ENCODE measurements around the gene COA6.

COA6 gene, protein sequence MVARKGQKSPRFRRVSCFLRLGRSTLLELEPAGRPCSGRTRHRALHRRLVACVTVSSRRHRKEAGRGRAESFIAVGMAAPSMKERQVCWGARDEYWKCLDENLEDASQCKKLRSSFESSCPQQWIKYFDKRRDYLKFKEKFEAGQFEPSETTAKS

GRCh38 chr1:234373064-234373958 is at the start of gene COA6:
COA6 (plus strand) TSS chr1:234373456; CDS start chr1:234373467, 11 bp downstream.
- peak; percentile 98 for DNase-seq

DNA sequence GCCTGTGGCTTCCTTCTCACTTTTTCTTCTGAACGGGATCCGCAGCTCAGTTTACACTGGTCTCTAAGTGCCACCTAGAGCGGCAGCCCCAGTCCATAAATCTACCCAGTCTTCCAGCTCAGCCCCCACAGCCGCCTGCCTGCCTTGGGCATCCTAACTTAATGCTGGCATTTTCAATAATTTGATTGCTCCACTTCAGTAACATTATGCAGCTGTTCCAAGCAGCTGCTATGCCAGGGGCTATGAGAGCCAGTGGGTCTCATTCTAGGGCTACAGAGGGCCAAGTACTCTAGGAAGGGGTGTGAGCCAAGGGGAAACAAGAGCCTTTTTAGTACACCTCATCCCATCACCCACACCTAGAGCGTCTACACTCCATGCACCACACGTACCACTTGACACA is 48.4 kb upstream of the COA6 start:
- no peak for DNase-seq

GRCh38 chr1:234325878-234326496 is 47.3 kb upstream of the COA6 start:
- DNase-seq, result no peak

DNA sequence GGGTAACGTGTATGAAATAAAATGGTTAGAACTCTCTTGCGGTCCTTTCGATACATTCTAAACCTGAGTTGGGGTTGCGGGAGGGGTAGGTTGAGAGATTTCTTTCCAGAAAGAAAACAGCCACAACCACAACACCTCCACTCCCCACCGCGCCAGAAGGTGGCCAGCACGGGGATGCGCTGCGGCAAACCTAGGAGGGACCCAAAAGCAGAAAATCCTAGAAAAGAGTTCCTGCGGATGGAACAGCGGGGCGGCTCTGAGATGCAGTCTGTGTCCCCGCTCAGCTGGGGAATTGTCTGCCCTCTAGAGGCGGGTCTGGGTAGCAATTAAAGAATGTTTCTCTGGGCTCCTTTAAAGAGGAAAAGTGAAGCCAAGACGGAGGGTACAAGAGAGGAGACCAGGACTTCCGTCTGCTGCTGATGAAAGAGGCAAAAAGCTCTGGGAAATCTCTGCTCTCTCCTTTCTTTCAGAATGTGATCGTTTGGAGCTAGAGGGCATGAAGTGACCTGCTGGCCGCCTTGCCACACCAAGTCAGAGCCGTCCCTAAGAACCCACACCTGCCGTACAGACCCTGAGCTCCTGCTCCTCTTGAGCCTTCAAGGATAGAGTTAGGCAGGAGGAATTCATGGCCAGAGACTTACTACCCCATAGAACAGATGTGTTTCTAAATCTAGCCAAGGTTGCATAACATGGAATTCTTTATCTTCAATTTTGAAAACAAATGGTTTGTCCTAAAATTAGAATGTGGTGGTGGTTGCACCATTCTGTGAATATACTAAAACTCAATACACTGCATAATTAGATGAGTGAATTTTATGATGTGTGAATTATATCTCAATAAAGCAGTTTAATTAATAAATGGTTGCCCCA is 46.5 kb upstream of the COA6 start:
- peak; percentile 65 for DNase-seq

DNA sequence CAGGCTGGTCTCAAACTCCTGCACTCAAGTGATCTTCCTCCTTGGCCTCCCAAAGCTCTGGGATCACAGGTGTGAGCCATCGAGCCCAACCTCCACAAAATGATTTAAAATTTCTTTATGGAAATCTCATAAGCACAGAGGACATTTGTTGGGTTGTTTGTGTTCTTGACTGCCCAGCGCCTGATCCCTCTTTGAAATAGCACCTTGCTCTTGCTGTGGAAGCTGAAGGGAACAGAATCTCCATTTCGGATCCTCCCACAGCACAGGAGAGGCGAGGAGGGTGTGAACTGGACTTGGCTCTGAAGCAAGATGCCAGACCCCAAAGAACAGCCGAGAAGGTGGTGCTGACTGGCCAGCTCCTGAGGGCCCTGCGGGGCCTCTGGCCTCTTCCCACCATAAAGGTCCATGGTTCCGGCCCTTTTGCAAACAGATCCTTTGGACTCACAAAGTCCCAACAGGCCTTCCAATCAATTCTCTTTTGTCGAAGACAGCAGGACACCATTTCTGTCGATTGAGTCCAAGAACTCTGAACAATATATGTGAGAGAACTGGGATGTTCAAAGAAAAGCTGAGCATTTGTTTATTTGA is 45.6 kb upstream of the COA6 start:
- no peak for DNase-seq

GRCh38 chr1:234330843-234331215 is 42.4 kb upstream of the COA6 start:
- DNase-seq, result no peak

DNA sequence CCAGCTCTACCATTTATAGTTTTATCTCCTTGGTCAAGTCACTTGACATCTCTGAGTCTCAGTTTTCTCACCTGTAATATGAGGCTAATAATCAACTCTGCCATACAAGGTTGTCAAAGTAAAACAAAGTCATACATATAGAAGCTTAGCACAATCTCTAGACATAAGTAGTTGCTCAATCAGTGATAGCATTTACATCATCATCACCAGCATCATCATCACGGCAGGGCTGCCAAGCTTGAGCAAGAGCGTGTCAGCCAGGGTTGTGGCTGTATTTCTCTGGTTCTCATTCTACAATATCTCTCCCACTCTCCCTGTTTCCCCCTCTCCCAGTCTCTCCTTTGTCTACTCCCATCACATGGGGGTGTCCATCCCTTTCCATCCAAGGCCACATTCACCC is 41.7 kb upstream of the COA6 start:
- no peak for DNase-seq

DNA sequence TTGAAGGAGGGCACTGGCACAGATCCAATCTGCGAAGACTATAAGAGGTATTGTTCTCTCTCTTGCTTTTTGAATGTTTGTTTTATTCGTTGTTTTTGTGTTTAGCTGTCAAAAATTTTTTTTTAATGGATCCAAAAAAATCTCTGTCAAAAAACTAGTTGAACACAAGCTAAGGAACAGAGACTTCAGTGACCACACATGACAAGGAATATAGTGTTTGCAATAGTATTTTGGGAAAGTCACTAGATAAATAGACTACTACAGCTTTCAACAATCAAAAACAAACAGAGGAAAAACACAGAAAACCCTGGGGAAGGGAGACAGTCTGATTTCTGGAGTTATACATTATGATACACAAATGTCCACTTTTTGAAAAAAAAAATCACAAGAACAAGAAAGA is 36.9 kb upstream of the COA6 start:
- DNase-seq, result no peak

- DNase-seq, result no peak
Measured at GRCh38 chr1:234337233-234337632, 36.0 kb upstream of the COA6 start.

DNA sequence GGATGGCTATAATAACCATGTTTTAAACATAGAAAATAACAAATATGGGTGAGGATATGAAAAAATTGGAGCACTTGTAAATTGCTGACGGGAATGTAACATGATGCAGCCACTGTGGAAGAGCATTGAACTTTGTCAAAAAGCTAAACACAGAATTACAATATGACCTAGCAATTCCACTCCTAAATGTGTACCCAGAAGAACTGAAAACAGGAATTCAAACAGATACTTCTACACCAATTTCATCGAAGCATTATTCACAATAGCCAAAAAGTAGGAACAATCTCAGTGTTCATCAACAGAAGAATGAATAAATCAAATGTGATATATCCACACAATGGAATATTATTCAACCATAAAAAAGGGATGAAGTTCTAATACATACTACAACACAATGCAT is 32.7 kb upstream of the COA6 start:
- no peak for DNase-seq

DNA sequence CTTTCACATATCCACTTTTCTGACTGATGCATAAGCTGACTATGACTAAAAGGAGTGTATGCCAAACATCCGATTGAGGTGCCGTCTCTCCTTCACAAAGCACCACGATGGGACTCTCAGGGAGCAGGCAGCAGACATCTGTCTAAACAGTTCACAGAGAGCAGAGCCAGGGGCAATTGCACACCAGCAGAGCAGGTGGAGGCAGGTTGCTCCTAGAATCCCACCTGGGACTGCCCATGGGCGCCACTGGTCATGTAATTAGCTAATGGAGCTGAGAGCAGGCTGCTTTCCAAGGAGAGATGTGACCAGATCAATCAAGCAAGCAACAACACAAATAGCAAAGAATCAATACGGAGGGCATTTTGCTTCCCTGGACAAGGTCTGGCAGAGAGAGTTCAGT is 30.5 kb upstream of the COA6 start:
- DNase-seq, result no peak

DNA sequence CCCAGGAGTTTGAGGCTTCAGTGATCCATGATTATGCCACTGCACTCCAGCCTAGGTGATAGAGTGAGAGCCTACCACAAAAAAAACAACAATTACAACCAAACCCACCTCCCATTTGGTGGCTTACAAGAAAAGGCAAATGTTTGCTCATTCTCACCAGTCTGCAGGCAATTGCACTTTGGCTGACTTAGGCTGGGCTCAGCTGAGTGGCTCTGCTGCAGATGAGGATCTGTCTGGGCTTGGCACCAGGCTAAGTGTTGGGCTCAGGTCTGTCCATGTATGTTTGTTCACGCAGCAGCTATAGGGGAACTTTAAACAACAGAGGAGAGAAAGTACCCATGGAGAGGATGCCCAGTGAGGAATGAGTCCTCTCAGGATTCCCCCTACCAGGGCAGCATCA is 28.0 kb upstream of the COA6 start:
- DNase-seq, result no peak

DNA sequence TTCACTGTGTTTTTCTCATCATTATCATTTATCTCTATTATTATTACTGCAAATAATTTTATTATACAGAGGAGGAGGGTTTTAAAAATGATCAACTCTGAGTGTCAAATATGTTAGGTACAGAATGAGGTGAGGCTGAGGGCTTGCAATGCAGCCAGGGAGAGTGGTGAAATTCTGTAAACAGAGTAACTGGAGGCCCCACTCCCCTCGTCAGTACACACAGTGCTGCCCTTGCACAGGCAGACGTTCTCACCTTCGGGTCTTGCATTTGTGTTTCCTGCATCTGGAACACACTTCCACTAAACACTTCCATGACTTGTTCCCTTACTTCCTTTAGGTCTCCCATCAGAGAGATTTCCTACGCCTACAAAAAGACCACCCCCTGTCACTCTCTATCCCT is 24.3 kb upstream of the COA6 start:
- DNase-seq, result no peak

- DNase-seq, result no peak
Measured at GRCh38 chr1:234355782-234356510, 17.3 kb upstream of the COA6 start.

- peak; percentile 48 for DNase-seq
Measured at GRCh38 chr1:234356615-234357269, 16.5 kb upstream of the COA6 start.

DNA sequence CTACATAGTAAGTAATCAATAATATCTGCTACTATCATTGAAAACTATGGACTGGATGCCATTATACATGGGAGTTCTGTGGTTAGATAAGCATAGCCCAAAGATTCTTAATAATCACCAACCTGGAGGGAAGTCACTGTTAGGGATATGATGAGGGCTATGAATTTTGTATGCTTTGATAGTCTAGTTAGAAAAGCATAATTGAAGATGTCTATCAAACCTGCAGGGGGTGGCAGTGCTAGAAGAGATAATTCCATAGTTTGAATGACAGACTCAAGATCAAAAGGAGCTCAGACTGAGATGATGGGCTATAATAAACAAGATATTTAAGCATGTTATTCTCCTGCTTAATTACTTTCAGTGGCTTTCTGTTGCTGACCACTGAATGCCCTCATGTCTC is 15.4 kb upstream of the COA6 start:
- no peak for DNase-seq

DNA sequence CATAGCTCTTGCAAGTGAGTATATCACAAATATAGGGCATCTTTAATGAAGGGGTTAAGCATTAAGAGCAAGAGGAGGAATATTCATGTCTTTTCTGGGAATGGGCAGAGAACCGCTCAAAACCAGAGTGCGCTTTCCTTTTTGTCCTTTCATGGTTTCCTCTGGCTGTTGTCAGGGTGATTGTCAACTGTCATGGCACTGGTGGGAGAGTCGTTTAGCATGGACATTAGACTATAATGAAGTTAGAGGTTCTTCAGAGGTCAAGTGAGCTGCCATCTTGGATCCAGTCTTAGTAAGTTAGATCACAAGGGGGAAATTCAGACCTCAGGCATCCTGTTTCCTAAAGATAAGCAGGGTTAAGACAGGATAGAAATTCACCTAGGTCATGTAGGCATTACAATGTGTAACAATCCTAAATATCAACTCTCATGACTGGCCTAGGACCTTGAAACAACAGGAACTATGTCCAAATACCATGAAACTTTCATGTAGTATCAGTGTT is 12.1 kb upstream of the COA6 start:
- peak; percentile 25 for DNase-seq

DNA sequence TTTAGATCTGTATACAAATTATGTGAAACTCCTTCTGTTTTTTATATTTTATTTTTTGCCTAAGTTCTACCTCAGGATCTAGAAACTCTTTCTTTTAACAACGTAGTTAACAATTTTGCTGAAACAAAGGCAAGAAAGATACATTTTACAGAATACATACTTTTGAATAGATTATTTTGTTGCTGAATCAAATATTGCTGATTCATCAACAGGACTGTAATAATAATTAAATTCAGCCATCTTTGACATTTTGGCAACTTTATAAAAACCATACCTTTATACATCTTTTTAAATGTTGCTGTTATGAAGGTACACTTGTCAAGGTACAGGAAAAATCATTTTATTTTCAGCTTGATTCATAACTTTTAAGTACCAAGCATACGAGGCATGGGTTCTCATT is 10.7 kb upstream of the COA6 start:
- DNase-seq, result no peak

GRCh38 chr1:234368320-234369032 is 4.8 kb upstream of the COA6 start:
- no peak for DNase-seq

DNA sequence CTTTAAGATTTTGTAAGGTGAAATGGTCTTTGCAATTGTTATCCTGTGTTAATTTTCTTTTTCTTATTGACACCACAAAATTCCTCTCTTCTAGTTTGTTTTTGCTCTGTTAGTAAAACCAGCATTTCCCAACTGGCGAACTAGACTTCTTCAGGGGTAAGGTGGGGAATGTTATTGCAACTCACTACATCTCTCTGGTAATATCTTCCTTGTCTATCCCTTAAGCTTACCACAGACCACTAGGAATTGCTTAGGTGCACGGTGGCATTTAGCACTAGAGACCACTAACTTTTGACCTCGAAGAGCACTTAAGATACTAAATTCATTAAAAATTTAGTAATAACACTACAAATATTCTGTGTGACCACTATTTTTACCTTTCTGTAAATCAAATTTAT is 4.2 kb upstream of the COA6 start:
- no peak for DNase-seq

DNA sequence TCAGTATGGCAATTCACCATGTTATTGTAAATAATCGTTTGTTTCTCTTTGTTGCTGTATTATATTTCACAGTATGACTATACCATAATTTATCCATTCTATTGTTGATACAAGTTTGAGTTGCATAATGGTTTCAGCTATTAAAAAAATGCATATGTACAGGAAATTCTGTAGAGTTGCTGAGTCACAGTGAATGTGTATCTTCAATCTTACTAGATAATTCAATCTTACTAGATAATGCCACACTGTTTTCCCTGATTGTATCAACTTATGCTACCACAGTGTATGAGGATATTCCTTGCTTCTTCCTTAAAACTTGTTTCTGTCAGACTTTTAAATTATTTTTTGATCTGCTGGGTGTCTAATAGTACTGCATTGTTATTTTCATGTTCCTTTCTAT is 3.5 kb upstream of the COA6 start:
- no peak for DNase-seq
